Activated naive CD4-positive, alpha-beta T cell treated with anti-CD3 and anti-CD28 coated beads, Interleukin-2, amount 50 U/mL, for 24 hours (primary cell): ENCODE data around the gene OSBP.

Experiments used
- H3K27ac Mint-ChIP-seq: one replicate; pipeline ENCODE4 v1.8.0; 2021; ENCODE audit warnings: mild to moderate bottlenecking, mixed read lengths
- H3K27me3 Mint-ChIP-seq: one replicate; pipeline ENCODE4 v1.8.0; 2021; ENCODE audit warnings: mixed read lengths
- H3K36me3 Mint-ChIP-seq: one replicate; pipeline ENCODE4 v1.8.0; 2021; ENCODE audit warnings: mixed read lengths
- H3K4me1 Mint-ChIP-seq: one replicate; pipeline ENCODE4 v1.8.0; 2021; ENCODE audit warnings: mixed read lengths
- H3K4me3 Mint-ChIP-seq: one replicate; pipeline ENCODE4 v1.8.0; 2021; ENCODE audit warnings: mild to moderate bottlenecking, mixed read lengths
- H3K9me3 Mint-ChIP-seq: one replicate; pipeline ENCODE4 v1.8.0; 2021; ENCODE audit warnings: mixed read lengths

OSBP gene

DNA sequence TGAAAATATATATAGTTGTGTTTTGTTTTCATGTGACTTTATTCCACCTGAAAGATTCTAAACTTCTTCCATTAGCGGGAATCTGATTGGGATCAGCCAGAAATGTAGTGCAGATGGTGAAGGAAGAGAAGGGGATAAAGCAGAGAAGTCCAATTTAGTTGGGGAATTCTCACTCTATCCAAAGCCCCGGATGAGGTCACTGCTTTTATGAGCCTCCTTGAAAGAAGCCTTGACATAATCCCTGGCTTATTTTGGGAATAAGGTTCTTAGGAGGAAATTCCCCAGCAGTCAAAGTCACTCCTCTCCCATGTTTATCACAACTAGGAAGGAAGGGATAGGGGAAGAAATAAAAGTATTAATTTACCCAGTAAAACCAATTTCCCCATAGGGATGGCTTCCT is 41.1 kb downstream of the OSBP start:
- Mint-ChIP-seq H3K9me3 (no peaks in the 10 kb centered on the region), H3K27ac (peak overlapping the region; percentile 82), H3K4me1 (no peaks in the 10 kb centered on the region), H3K36me3 (peaks cover 15% of the 10 kb centered on the region), H3K4me3 (no peak overlapping the region), H3K27me3 (no peaks in the 10 kb centered on the region)

DNA sequence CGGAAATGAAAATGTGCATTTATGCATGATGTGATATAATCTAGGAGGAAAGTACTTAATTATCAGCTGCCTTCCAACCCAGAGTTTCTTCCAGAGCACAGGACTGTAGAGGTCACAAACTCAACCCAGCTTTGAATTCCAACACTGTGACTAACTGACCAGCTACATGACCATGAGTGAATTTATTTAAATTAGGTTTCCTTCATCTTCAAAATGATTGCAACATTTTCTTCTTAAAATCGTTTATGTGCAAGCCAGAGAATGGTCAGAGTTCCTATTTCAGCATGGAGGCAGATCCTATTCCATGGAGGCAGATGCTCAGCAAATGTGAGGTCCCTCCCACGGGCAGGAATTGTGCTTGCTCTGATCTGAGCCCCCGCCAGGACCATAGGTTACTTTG is 42.4 kb downstream of the OSBP start:
- no peak overlapping the region for H3K27ac Mint-ChIP-seq

DNA sequence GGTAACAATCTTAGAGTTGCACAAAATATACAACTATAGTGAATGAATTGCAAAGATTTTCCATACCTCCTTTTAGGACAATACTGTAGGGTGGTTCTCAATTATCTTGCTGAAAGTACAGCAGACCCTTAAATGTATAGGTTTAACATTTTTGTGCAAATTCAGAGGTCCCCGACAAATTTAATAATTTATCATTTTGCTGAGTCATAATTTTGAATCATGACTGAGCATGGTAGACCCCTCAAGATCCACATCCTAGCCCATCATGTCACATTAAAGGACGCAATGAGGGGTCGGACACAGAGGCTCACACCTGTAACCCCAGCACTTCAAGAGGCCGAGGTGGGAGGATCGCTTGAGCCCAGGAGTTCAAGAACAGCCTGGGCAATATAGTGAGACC is 43.5 kb downstream of the OSBP start:
- H3K4me1 Mint-ChIP-seq, result no peaks in the 10 kb centered on the region
- no peak overlapping the region for H3K4me3 Mint-ChIP-seq
- H3K27ac Mint-ChIP-seq, result no peak overlapping the region
- H3K9me3 Mint-ChIP-seq, result no peaks in the 10 kb centered on the region
- no peaks in the 10 kb centered on the region for H3K27me3 Mint-ChIP-seq
- peaks cover 5% of the 10 kb centered on the region for H3K36me3 Mint-ChIP-seq

More for the DNA sequence above, 42.4 kb downstream of the OSBP start:
- Mint-ChIP-seq H3K4me3 (no peak overlapping the region), H3K9me3 (no peaks in the 10 kb centered on the region), H3K27me3 (no peaks in the 10 kb centered on the region), H3K4me1 (no peaks in the 10 kb centered on the region), H3K36me3 (peaks cover 9% of the 10 kb centered on the region)

DNA sequence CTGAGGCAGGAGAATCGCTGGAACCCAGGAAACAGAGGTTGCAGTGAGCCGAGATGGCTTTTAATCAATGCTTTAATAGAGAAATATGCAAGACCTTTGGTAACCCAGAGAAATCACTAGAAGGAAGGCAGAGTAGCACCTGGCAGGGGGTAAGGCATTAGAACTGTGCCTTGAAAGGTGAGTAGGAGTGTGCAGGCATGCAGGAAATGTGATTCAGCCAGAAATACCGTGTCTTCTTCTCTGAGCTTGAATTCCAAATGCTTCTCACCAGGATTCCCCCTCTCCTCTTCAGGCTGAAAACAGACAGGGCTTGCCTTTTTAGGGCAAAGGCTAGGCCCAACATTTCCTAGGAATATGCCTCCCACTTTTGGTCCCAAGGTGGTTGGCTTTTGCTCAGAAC is 53.3 kb downstream of the OSBP start:
- Mint-ChIP-seq H3K4me3 (no peak overlapping the region), H3K36me3 (no peaks in the 10 kb centered on the region), H3K27ac (peak overlapping the region; percentile 83), H3K27me3 (peaks cover 2% of the 10 kb centered on the region), H3K9me3 (no peaks in the 10 kb centered on the region), H3K4me1 (peaks cover 38% of the 10 kb centered on the region)

DNA sequence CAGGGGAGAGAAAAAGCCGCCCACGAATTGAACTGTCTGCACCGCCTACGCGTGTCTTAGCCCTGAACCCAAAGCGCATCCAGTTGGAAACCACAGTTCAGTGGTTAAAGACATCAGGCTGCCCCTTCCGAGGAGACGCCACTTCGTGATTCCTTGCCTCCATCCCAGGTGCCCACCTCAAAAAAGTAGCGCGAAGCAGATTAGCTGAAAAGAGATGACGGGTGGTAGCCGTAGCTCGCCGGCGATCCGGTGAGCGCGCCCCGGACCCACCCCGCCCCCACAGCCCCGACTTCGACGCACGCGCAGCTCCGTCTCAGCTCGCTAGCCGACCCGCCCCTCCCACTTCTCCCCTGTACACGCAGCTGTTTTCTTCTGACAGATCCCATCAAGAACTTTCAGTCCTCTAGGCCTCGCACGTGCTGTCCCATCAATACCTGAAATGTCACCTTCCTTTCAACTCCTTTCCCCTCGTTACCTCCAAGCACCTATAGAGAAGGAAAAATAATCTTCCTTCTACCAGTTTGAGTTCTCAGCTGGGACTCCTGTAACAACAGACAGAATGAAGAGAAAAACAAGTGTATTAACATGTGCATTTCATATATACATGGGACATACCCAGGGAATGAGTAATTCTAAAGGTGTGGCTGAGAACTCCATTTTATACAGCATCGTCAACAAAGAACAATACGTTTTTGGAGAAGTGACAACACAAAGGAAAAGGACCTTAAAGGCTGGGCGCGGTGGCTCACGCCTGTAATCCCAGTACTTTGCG is 54.7 kb downstream of the OSBP start:
- Mint-ChIP-seq H3K27me3 (peaks cover 2% of the 10 kb centered on the region), H3K27ac (peak overlapping the region; percentile 100), H3K36me3 (no peaks in the 10 kb centered on the region), H3K4me1 (peaks cover 44% of the 10 kb centered on the region), H3K9me3 (no peaks in the 10 kb centered on the region), H3K4me3 (peak overlapping the region; percentile 88)

DNA sequence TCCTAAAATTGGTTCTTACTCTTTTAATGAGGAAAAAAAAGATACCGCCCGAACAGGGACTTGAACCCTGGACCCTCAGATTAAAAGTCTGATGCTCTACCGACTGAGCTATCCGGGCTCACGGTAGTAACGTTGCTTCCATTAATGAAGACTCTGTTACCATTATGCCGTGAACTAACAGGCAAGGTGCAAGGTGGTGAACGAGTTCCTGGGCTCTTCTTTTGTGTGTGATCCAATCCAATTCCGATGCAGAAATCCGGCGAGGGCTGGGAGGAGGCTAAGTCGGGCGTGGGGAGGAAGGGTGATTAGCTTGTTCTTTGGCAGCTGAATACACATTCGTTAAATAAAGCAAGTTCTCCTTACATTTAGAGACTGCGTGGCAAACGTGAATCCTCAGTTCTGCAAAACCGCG is 55.3 kb downstream of the OSBP start:
- Mint-ChIP-seq H3K4me3 (peak overlapping the region; percentile 88), H3K9me3 (no peaks in the 10 kb centered on the region), H3K4me1 (peaks cover 50% of the 10 kb centered on the region), H3K36me3 (no peaks in the 10 kb centered on the region), H3K27me3 (peaks cover 2% of the 10 kb centered on the region), H3K27ac (peak overlapping the region; percentile 100)

DNA sequence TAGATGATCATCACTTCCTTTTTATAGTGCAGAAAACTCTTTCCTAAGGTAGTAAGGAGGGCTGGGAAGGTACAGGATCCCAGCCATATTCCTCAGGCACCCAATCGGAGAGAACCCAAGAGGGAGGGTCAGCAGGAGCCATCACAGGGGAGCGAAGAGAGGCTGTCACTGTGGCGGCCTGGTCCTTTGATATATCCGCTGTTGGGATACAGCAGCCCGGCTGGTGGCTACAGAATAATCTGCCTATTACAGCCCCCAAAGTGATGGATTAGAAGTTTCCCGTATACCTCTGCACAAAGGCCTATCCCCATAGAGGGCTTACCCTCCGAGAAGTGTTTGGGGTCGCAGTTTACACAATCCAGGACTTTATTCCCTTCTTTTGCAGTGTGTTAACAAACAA is 55.7 kb downstream of the OSBP start:
- Mint-ChIP-seq H3K4me1 (peaks cover 50% of the 10 kb centered on the region), H3K27me3 (peaks cover 2% of the 10 kb centered on the region), H3K9me3 (no peaks in the 10 kb centered on the region), H3K36me3 (no peaks in the 10 kb centered on the region), H3K27ac (peak overlapping the region; percentile 100), H3K4me3 (peak overlapping the region; percentile 40)

DNA sequence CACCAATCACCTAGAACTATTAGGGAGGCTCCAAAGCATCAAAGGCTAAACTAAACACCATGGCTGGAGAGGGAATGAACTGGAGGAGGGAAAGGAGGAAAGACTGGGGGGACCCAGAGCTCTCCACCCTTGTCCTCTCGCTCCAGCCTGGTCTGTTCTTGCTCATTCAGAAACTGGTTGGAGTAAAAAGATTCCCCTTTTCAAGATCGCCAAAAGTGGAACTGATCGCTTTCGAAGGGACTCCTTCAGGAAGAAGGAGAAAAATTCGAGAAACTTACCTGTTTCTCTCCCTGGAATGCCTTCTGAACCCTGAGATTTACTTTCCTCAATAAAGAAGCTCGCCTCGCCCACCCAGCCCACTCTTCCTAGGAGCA is 57.3 kb downstream of the OSBP start:
- Mint-ChIP-seq H3K27ac (no peak overlapping the region), H3K4me3 (no peak overlapping the region), H3K27me3 (peaks cover 2% of the 10 kb centered on the region), H3K36me3 (no peaks in the 10 kb centered on the region), H3K9me3 (no peaks in the 10 kb centered on the region), H3K4me1 (peaks cover 50% of the 10 kb centered on the region)

DNA sequence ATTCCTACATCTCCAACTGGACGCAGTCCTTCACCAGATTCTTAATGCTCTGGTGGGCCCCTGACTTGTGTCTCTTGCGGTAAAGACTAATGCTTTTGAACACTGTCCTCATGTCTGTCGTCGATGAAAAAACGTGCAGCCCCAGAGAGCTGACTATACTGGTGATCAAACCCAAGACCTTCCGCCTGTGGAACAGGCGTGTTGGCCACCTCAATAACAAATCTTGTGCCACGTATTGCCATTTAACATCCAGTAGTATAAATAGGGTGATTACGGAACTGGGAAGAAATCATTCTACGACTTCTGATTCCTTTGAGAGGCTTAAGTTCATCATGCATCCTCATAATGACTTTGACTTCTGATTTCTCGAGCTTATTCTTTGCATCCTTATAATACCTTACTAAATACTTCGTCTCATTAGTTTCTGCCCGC is 58.6 kb downstream of the OSBP start:
- H3K4me1 Mint-ChIP-seq, result peaks cover 43% of the 10 kb centered on the region
- H3K4me3 Mint-ChIP-seq, result peak overlapping the region; percentile 79
- peaks cover 2% of the 10 kb centered on the region for H3K27me3 Mint-ChIP-seq

DNA sequence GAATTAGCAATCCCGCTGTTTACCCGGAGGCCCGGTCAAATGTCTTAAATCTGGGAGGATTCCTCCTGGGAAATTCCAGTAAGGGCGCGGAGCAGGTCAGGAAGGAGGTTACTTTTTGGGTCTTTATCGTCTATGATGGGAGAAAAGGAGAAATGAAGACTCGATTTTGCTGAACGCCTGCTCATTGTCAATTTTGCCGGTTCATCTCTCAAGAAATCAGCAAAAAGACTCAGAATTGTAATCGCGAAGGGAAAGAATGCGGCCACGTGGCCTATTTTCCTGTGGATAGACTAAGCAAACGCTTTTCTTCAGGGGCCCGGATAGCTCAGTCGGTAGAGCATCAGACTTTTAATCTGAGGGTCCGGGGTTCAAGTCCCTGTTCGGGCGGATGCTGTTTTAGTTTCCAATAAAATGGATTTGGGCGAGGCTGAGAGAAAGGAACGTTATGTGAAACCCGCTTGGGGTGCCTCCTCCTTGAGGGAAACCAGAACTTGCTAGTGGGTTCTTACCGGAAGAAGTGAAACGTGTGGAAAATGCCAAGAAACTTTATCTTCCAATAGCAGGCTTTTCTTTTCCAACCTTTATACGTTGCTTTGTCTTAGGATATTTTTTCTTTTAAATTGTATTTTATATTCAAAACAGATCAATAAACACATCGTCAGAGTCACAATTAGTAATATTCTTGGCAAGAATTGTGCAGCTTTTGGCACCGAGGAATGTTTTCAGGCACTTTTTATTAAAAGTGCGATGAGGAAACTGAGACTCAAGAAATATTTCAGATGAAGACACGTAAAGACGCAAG is 59.3 kb downstream of the OSBP start:
- peaks cover 43% of the 10 kb centered on the region for H3K4me1 Mint-ChIP-seq

More for the DNA sequence above, 58.6 kb downstream of the OSBP start:
- Mint-ChIP-seq H3K9me3 (no peaks in the 10 kb centered on the region), H3K27ac (peak overlapping the region; percentile 90), H3K36me3 (no peaks in the 10 kb centered on the region)

DNA sequence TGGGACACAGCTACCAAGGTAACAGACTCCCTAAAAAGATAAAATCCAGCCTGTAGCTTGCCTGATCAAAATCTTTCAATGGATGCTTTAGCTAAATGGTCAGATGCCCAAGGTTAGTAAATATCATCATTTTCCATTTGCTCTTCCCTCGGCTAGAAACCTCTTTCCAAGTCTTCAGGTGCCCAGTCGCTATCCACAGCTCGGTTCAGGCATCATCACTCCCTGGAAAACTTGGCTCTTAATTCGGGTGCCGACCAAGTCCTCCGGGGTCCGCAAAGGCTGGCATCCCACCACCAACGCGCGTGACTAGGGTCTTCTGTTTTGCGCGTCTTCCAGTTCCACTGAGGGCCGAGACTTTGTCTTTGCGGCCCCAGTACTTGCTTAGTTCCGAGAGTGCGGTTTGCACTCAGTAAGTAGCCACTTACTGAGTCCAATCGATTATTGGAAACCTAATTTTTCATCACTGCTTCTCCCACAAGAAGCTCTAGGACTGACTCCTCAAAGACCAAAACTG is 59.9 kb downstream of the OSBP start:
- Mint-ChIP-seq H3K36me3 (peaks cover 1% of the 10 kb centered on the region), H3K27ac (peak overlapping the region; percentile 96), H3K4me1 (peaks cover 44% of the 10 kb centered on the region), H3K9me3 (no peaks in the 10 kb centered on the region), H3K27me3 (peaks cover 3% of the 10 kb centered on the region), H3K4me3 (peak overlapping the region; percentile 79)

More for the DNA sequence above, 59.3 kb downstream of the OSBP start:
- Mint-ChIP-seq H3K27me3 (peaks cover 2% of the 10 kb centered on the region), H3K27ac (peak overlapping the region; percentile 96), H3K36me3 (no peaks in the 10 kb centered on the region), H3K9me3 (no peaks in the 10 kb centered on the region), H3K4me3 (peak overlapping the region; percentile 79)

DNA sequence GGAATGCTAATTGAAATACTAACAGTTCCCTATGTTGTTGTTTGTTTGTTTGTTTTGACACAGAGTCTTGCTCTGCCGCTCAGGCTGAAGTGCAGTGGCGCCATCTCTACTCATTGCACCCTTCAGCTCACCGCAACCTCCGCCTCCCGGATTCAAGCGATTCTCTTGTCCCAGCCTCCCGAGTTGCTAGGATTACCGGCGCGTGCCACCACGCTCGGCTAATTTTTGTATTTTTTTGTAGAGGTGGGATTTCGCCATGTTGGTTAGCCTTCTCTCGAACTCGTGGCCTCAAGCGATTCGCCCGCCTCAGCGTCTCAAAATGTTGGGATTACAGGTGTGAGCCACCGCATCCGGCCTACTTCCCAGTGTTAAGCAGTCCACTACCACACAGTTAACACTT is 62.3 kb downstream of the OSBP start:
- no peak overlapping the region for H3K4me3 Mint-ChIP-seq
- no peak overlapping the region for H3K27ac Mint-ChIP-seq
- H3K4me1 Mint-ChIP-seq, result peaks cover 51% of the 10 kb centered on the region
- peaks cover 3% of the 10 kb centered on the region for H3K36me3 Mint-ChIP-seq
- H3K27me3 Mint-ChIP-seq, result peaks cover 3% of the 10 kb centered on the region
- no peaks in the 10 kb centered on the region for H3K9me3 Mint-ChIP-seq

DNA sequence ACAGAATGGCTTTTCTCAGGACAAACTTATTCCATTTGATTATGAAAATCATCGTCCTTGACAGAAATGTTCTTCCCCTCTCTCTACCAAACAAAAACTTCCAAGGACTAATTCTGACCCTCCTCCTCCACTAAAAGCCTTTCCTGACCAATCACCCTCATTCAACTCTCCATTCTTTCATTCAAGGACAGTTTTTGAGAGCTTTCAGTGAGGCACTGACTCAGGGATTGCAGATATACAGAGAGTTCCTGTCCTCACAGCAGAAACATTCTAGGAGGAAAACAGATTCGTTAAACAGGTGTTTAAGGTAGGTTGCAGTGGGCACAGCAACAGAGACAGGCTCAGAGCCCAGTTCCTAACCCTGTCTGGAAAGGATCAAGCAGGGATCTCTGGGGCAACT is 62.7 kb downstream of the OSBP start:
- H3K27me3 Mint-ChIP-seq, result peaks cover 3% of the 10 kb centered on the region
- no peaks in the 10 kb centered on the region for H3K9me3 Mint-ChIP-seq
- no peak overlapping the region for H3K27ac Mint-ChIP-seq
- H3K36me3 Mint-ChIP-seq, result peaks cover 3% of the 10 kb centered on the region
- H3K4me1 Mint-ChIP-seq, result peaks cover 51% of the 10 kb centered on the region
- H3K4me3 Mint-ChIP-seq, result peak overlapping the region; percentile 5

DNA sequence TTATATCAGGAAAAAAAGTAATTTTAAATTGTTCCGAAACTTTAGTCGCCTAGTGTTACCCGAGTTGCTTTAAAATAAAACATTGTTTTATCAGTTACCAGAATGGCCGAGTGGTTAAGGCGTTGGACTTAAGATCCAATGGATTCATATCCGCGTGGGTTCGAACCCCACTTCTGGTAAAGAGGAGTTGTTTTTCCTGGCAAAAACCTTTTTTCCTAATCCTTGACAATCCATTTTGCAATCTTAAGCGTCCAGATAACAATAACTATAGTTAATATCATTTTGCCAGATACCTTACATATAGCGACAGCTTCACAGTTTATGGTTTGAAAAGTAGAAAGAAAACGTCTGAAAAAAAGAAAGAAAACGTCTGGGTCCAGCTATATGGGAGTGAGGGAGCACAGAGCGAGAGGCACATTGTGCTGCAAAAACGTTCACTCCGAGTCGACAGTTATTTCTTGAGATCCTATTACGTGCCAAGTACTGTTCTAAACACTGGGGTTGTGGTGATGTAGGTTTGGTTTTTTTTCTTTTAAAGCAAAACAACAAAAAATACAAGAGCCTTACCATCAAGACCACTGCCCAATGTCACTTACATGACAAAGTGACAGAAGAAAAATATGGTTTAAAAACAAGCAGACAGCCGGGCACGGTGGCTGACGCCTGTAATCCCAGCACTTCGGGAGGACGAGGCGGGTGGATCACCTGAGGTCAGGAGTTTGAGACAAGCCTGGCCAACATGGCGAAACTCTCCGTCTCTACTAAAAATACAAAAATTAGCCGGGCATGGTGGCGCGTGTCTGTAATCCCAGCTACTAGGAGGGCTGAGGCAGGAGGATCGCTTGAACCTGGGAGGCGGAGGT is 63.7 kb downstream of the OSBP start:
- Mint-ChIP-seq H3K36me3 (peaks cover 3% of the 10 kb centered on the region), H3K4me1 (peaks cover 46% of the 10 kb centered on the region), H3K4me3 (peak overlapping the region; percentile 93), H3K27me3 (peaks cover 3% of the 10 kb centered on the region), H3K27ac (peak overlapping the region; percentile 99), H3K9me3 (no peaks in the 10 kb centered on the region)
